K562 (cell line): ENCODE measurements around the gene PPM1F. TPM values are rescaled to one million over a fixed set of nuclear protein-coding genes. Genes with fewer than 3 reads are reported as not detected.

Experiments used
- ATF1 ChIP-seq, 2 experiments: fragments of 450-650 bp in 1 of 2; IDR thresholded peaks; 2 replicates each; pipeline ENCODE4 v1.6.1; 2016; ENCODE audit warnings: missing compliant biosample characterization in 1 of 2, missing genetic modification characterization in 1 of 2
- C11orf30 ChIP-seq: fragments of 450-650 bp; IDR thresholded peaks from 2 replicates; pipeline ENCODE4 v1.6.1; 2016; ENCODE audit warnings: low read depth, mild to moderate bottlenecking
- CHD2 ChIP-seq: IDR thresholded peaks from 2 replicates; pipeline ENCODE4 v1.6.1; 2011; ENCODE audit warnings: low read depth, low read length
- DMBX1 ChIP-seq: fragments of 250-450 bp; sonication (Bioruptor Pico); IDR thresholded peaks from 2 replicates; pipeline ENCODE4 v1.8.0; 2022; ENCODE audit warnings: inconsistent platforms, mild to moderate bottlenecking, moderate library complexity, borderline replicate concordance
- HDAC3 ChIP-seq: fragments of 450-650 bp; IDR thresholded peaks from 2 replicates; pipeline ENCODE4 v1.6.1; 2018; ENCODE audit warnings: borderline replicate concordance, mild to moderate bottlenecking, moderate library complexity; ENCODE audit not compliant: partially characterized antibody
- HNRNPL ChIP-seq: fragments of 200-400 bp; formaldehyde crosslinking; IDR thresholded peaks from 2 replicates; pipeline ENCODE4 v1.6.1; 2017; ENCODE audit warnings: low read depth, mild to moderate bottlenecking, low read length
- KLF1 ChIP-seq: fragments of 450-650 bp; IDR thresholded peaks from 2 replicates; pipeline ENCODE4 v1.6.1; 2016; ENCODE audit warnings: missing genetic modification characterization, missing compliant biosample characterization
- KLF6 ChIP-seq: fragments of 250-450 bp; sonication (Bioruptor Pico); IDR thresholded peaks from 2 replicates; pipeline ENCODE4 v1.4.0; 2020; ENCODE audit warnings: mild to moderate bottlenecking, moderate library complexity, borderline replicate concordance
- LEF1 ChIP-seq: fragments of 450-650 bp; IDR thresholded peaks from 2 replicates; pipeline ENCODE4 v1.6.1; 2016; ENCODE audit warnings: mild to moderate bottlenecking
- MED1 ChIP-seq: sonication (generic); formaldehyde crosslinking; IDR thresholded peaks from 2 replicates; pipeline ENCODE4 v1.8.1; 2023; ENCODE audit warnings: missing genetic modification reagents, borderline replicate concordance
- NCOA6 ChIP-seq: fragments of 450-650 bp; IDR thresholded peaks from 2 replicates; pipeline ENCODE4 v1.6.1; 2017; ENCODE audit warnings: mild to moderate bottlenecking
- POLR2A ChIP-seq: fragments of 450-650 bp; conservative IDR thresholded peaks from 2 replicates; pipeline ENCODE4 v1.6.1; 2016
- SMARCB1 ChIP-seq: IDR thresholded peaks from 2 replicates; pipeline ENCODE4 v1.6.1; 2011; ENCODE audit warnings: improper control_type of control experiment, low read depth; ENCODE audit not compliant: insufficient read length
- SUPT5H ChIP-seq: fragments of 450-650 bp; IDR thresholded peaks from 2 replicates; pipeline ENCODE4 v1.6.1; 2016
- TCFL5 ChIP-seq: fragments of 250-450 bp; sonication (Bioruptor Pico); conservative IDR thresholded peaks from 2 replicates; pipeline ENCODE4 v1.6.1; 2021; ENCODE audit warnings: mild to moderate bottlenecking, moderate library complexity, matching md5 sums
- ZBTB1 ChIP-seq: sonication (generic); formaldehyde crosslinking; IDR thresholded peaks from 2 replicates; pipeline ENCODE4 v1.8.1; 2023; ENCODE audit warnings: missing genetic modification reagents, low read depth, mild to moderate bottlenecking, borderline replicate concordance
- ZBTB9 ChIP-seq: fragments of 450-650 bp; formaldehyde crosslinking; IDR thresholded peaks from 2 replicates; pipeline ENCODE4 v1.4.0; 2020; ENCODE audit warnings: mild to moderate bottlenecking, moderate library complexity
- ZC3H4 ChIP-seq: sonication (generic); formaldehyde crosslinking; IDR thresholded peaks from 2 replicates; pipeline ENCODE4 v1.9.0; 2021; ENCODE audit warnings: missing genetic modification reagents, borderline replicate concordance
- ZNF551 ChIP-seq: fragments of 250-450 bp; sonication (Bioruptor Pico); IDR thresholded peaks from 2 replicates; pipeline ENCODE4 v1.5.0; 2021; ENCODE audit warnings: mild to moderate bottlenecking, moderate library complexity
- ZNF57 ChIP-seq: fragments of 450-650 bp; formaldehyde crosslinking; IDR thresholded peaks from 2 replicates; pipeline ENCODE4 v1.4.0; 2020; ENCODE audit warnings: mild to moderate bottlenecking, moderate library complexity
- ZNF695 ChIP-seq: fragments of 450-650 bp; formaldehyde crosslinking; IDR thresholded peaks from 2 replicates; pipeline ENCODE4 v1.4.0; 2020; ENCODE audit warnings: mild to moderate bottlenecking, moderate library complexity
- ZNF740 ChIP-seq, 3 experiments: fragments of 200-800 bp in 1 of 3; sonication (Bioruptor generic) in 1 of 3; sonication (generic) in 1 of 3; formaldehyde crosslinking in 1 of 3; IDR thresholded peaks; 2 replicates each; pipeline versions ENCODE4 v1.6.1 to v1.8.0; 2016 to 2022; ENCODE audit warnings: mild to moderate bottlenecking in 2 of 3, missing compliant biosample characterization in 2 of 3, missing genetic modification characterization in 2 of 3, missing genetic modification reagents in 1 of 3
- ZNF77 ChIP-seq: fragments of 250-450 bp; sonication (Bioruptor Pico); IDR thresholded peaks from 2 replicates; pipeline ENCODE4 v1.5.0; 2020
- polyA plus RNA-seq, 8 experiments: library from polyadenylated mRNA; depleted of rRNA in 4 of 8; stranded (reverse) in 5 of 8; unstranded in 3 of 8; fragments of >200 nt; fragmentation: Nextera tagmentation in 2 of 8; fragmentation: Illumina TruSeq in 1 of 8; extraction: Ambion mirVana in 2 of 8; extraction: Trizol in 1 of 8; gene quantifications; 2 replicates each; pipeline versions ENCODE4 v1.2.1 to v1.2.3, GENCODE V29; 2011 to 2014; ENCODE audit warnings: inconsistent platforms in 1 of 8, missing spikeins in 1 of 8
- total RNA-seq, 7 experiments: library from RNA; depleted of rRNA in 6 of 7; stranded (reverse); fragments of >200 nt in 6 of 7; fragmentation: Illumina TruSeq in 2 of 7; extraction: Trizol in 2 of 7; gene quantifications; 2 replicates each; pipeline versions ENCODE4 v1.2.1 to v1.2.3, GENCODE V29; 2011 to 2021; ENCODE audit warnings: low replicate concordance in 1 of 7
- TF ChIP-seq, protein P1 (sequence below): fragments of 150-350 bp; conservative IDR thresholded peaks from 2 replicates; pipeline ENCODE4 v1.6.1; 2014; ENCODE audit warnings: low read length

PPM1F gene
- total and polyA plus RNA-seq, 9 of the 15 experiments (the other 6 are each of a cell fraction or from before 2014, with no cell fraction given): 2.1 to 159 (median 64.0) TPM

DNA sequence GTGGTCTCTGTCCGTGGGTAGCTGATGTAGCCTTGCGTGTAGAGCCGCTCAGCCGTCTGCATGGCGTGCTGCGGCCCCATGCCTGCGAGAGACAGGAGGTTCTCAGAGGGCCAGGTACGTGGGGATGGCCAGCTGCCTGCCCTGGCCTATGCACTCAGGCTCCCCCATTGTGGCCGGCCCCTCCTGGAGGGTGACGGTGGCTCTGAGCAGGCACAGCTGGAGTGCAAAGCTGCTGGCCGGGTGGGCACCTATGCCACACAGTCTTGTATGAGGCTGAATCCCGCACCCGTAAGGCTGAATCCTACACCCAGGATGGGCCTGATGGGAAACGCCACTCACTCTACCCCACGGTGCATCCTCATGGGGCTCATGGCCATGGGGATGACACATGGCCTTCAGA is 11.6 kb upstream of the PPM1F start (continued):
- TF ChIP-seq ZBTB1 (CRISPR knock-in tag) (no peak), ZNF695 (CRISPR knock-in tag) (no peak), ZC3H4 (CRISPR knock-in tag) (peak; percentile 94; the same call in 1 of the 2 replicates), DMBX1 (no peak), ZNF77 (CRISPR knock-in tag) (no peak), ZNF740 (CRISPR knock-in tag; IDR thresholded peaks at IDR 0.05) (peak; percentile 13; the same call in 1 of the 2 replicates), ZNF740 (tag; IDR thresholded peaks at IDR 0.05) (peak in 1 of 2 experiments; percentile 7; a peak in 1 of 4 replicates), SUPT5H (peak; percentile 45; the same call in 1 of the 2 replicates), KLF6 (CRISPR knock-in tag) (no peak), TCFL5 (CRISPR knock-in tag) (no peak), ZBTB9 (CRISPR knock-in tag) (no peak), SMARCB1 (no peak), NCOA6 (no peak), C11orf30 (no peak), HNRNPL (no peak), ATF1 (CRISPR knock-in tag; IDR thresholded peaks at IDR 0.05) (0 out of 2 replicates have a peak, but pooled peaks have one; percentile 27), ATF1 (tag; IDR thresholded peaks at IDR 0.05) (no peak), KLF1 (0 out of 2 replicates have a peak, but pooled peaks have one; percentile 13), ZNF57 (CRISPR knock-in tag) (no peak), LEF1 (no peak), MED1 (CRISPR knock-in tag) (peak; percentile 83; the same call in 1 of the 2 replicates), ZNF551 (CRISPR knock-in tag) (no peak), HDAC3 (no peak), POLR2A (peak; percentile 52), CHD2 (0 out of 2 replicates have a peak, but pooled peaks have one; percentile 35)
- TF ChIP-seq, protein P1, sequence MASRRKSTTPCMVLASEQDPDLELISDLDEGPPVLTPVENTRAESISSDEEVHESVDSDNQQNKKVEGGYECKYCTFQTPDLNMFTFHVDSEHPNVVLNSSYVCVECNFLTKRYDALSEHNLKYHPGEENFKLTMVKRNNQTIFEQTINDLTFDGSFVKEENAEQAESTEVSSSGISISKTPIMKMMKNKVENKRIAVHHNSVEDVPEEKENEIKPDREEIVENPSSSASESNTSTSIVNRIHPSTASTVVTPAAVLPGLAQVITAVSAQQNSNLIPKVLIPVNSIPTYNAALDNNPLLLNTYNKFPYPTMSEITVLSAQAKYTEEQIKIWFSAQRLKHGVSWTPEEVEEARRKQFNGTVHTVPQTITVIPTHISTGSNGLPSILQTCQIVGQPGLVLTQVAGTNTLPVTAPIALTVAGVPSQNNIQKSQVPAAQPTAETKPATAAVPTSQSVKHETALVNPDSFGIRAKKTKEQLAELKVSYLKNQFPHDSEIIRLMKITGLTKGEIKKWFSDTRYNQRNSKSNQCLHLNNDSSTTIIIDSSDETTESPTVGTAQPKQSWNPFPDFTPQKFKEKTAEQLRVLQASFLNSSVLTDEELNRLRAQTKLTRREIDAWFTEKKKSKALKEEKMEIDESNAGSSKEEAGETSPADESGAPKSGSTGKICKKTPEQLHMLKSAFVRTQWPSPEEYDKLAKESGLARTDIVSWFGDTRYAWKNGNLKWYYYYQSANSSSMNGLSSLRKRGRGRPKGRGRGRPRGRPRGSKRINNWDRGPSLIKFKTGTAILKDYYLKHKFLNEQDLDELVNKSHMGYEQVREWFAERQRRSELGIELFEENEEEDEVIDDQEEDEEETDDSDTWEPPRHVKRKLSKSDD: no peak
- TF ChIP-seq, all 486 proteins: peak for 14
